Right lobe of liver (tissue), 4 donors: ENCODE results near the gene DAD1.

ENCODE experiments used
- POLR2A ChIP-seq: fragments of 450-650 bp; IDR thresholded peaks from one replicate; pipeline ENCODE4 v1.6.1; 2017; ENCODE audit warnings: antibody characterized with exemption, mild to moderate bottlenecking
- TF ChIP-seq, protein P1 (sequence below), 4 donors: fragments of 200-600 bp in 3 of 4; fragments of 450-650 bp in 1 of 4; IDR thresholded peaks; one replicate each; pipeline versions ENCODE4 v1.5.1 to v1.8.0; 2016 to 2022; ENCODE audit warnings: antibody characterized with exemption in 4 of 4, mild to moderate bottlenecking in 2 of 4
- donor health status: DM: no; HTN: no; CAD: no.
- donor health status: DM: no; HTN: no; CAD: no.
- donor health status: DM: no; HTN: yes; CAD: no.

DNA sequence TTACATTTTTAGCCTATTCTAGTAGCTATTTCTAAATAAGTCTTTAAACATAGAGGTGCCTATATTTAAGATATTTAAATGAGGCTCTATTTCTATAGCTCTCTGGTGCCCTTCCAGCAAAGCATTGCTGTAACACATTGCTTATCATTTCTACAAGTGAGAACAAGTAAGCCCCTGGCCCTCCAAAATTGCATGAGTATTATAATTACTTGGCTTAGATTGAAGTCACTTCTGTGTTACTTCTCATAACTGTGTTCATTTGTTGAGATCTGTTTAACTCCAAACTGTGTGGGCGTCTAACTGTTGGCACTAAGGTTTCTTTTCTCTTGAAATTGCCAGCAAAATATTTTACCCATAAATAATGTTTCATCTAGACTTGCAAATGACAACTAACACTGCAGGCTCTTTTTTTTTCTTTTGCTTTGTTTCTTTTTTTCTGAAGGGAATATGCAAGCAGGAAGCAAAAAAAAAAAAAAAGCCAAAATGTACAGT, 66.5 kb downstream of the DAD1 start:
- TF ChIP-seq, protein P1, sequence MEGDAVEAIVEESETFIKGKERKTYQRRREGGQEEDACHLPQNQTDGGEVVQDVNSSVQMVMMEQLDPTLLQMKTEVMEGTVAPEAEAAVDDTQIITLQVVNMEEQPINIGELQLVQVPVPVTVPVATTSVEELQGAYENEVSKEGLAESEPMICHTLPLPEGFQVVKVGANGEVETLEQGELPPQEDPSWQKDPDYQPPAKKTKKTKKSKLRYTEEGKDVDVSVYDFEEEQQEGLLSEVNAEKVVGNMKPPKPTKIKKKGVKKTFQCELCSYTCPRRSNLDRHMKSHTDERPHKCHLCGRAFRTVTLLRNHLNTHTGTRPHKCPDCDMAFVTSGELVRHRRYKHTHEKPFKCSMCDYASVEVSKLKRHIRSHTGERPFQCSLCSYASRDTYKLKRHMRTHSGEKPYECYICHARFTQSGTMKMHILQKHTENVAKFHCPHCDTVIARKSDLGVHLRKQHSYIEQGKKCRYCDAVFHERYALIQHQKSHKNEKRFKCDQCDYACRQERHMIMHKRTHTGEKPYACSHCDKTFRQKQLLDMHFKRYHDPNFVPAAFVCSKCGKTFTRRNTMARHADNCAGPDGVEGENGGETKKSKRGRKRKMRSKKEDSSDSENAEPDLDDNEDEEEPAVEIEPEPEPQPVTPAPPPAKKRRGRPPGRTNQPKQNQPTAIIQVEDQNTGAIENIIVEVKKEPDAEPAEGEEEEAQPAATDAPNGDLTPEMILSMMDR (IDR thresholded peaks at IDR 0.05), result no peak
- no peak for TF ChIP-seq POLR2A
